IPS DF 6.9 (cell line): ENCODE data around the gene BIRC6.
"Not testable (repeated sequence)": the region's sequence is repeated elsewhere in the genome, so short reads cannot be mapped to it uniquely, and the experiment has no call there.

Source experiments
- DNase-seq: peaks from one replicate; pipeline ENCODE4 v3.0.0-alpha.2; 2013; ENCODE audit warnings: low read depth, low spot score
- H3K27ac ChIP-seq: one replicate; pipeline ENCODE4 v1.5.1; 2013; ENCODE audit warnings: low read length, control low read depth
- H3K27me3 ChIP-seq: 2 replicates; pipeline ENCODE4 v1.6.1; 2013; ENCODE audit warnings: mild to moderate bottlenecking, low read length; ENCODE audit not compliant: control insufficient read depth, insufficient read depth
- H3K36me3 ChIP-seq: 2 replicates; pipeline ENCODE4 v1.6.1; 2013; ENCODE audit warnings: low read length; ENCODE audit not compliant: control insufficient read depth, insufficient read depth
- H3K4me1 ChIP-seq: 2 replicates; pipeline ENCODE4 v1.6.1; 2013; ENCODE audit warnings: low read length; ENCODE audit not compliant: control insufficient read depth, insufficient read depth
- H3K4me3 ChIP-seq: 2 replicates; pipeline ENCODE4 v1.5.1; 2013; ENCODE audit warnings: mild to moderate bottlenecking, low read length
- H3K9me3 ChIP-seq: 2 replicates; pipeline ENCODE4 v1.6.1; 2013; ENCODE audit warnings: low read length, inconsistent platforms; ENCODE audit not compliant: control insufficient read depth, insufficient read depth
- WGBS: extraction: QIAGEN DNeasy Blood & Tissue Kit; methylation state at CpG from one replicate; pipeline ENCODE4 v1.1.7; 2013; ENCODE audit warnings: mixed read lengths, missing lambda C conversion rate; ENCODE audit not compliant: insufficient read length, insufficient coverage; 5-methylcytosine and 5-hydroxymethylcytosine counted together

BIRC6 gene

GRCh38 chr2:32357318-32358110, 691 bp downstream of the BIRC6 start:
- DNase-seq: no peak
- no peak overlapping the region for H3K27ac ChIP-seq
- H3K9me3 ChIP-seq: no peaks in the 10 kb centered on the region
- H3K4me3 ChIP-seq: peak overlapping the region; percentile 77
- no peaks in the 10 kb centered on the region for H3K27me3 ChIP-seq
- no CpG with 5 or more reads among the region's 65 CpGs for WGBS
- H3K4me1 ChIP-seq: no peaks in the 10 kb centered on the region
- H3K36me3 ChIP-seq: peaks cover 4% of the 10 kb centered on the region; the same call in 1 of the 2 replicates

- peak overlapping the region; percentile 77; the same call in 1 of the 2 replicates for H3K4me3 ChIP-seq
- no peaks in the 10 kb centered on the region for H3K4me1 ChIP-seq
- no peaks in the 10 kb centered on the region for H3K9me3 ChIP-seq
- DNase-seq: no peak
- no peak overlapping the region for H3K27ac ChIP-seq
- 100% methylated on average over 1 of the region's 16 CpGs for WGBS
- H3K27me3 ChIP-seq: no peaks in the 10 kb centered on the region
- peaks cover 4% of the 10 kb centered on the region; the same call in 1 of the 2 replicates for H3K36me3 ChIP-seq
These were observed 1.3 kb downstream of the BIRC6 start for GRCh38 chr2:32358111-32358482.

- no peak overlapping the region for H3K27ac ChIP-seq
- no peaks in the 10 kb centered on the region for H3K9me3 ChIP-seq
- H3K4me1 ChIP-seq: no peaks in the 10 kb centered on the region; the same call in 1 of the 2 replicates
- H3K4me3 ChIP-seq: no peak overlapping the region
- H3K36me3 ChIP-seq: peaks cover 4% of the 10 kb centered on the region; the same call in 1 of the 2 replicates
- WGBS: no CpG with 5 or more reads among the region's 4 CpGs
- DNase-seq: no peak
- H3K27me3 ChIP-seq: no peaks in the 10 kb centered on the region
These were observed 3.6 kb downstream of the BIRC6 start for GRCh38 chr2:32360416-32360815.

GRCh38 chr2:32362997-32363396, 6.2 kb downstream of the BIRC6 start:
- not testable (repeated sequence) for DNase-seq, H3K27ac ChIP-seq, H3K36me3 ChIP-seq, H3K27me3 ChIP-seq, H3K4me3 ChIP-seq, H3K4me1 ChIP-seq, H3K9me3 ChIP-seq
- no CpG with 5 or more reads among the region's 2 CpGs for WGBS

GRCh38 chr2:32363597-32363996, 6.8 kb downstream of the BIRC6 start:
- Histone ChIP-seq H3K4me1 (no peaks in the 10 kb centered on the region; the same call in 1 of the 2 replicates), H3K36me3 (peaks cover 4% of the 10 kb centered on the region; the same call in 1 of the 2 replicates), H3K9me3 (no peaks in the 10 kb centered on the region), H3K27me3 (no peaks in the 10 kb centered on the region), H3K4me3 (no peak overlapping the region), H3K27ac (no peak overlapping the region)
- no peak for DNase-seq
- WGBS: no CpG with 5 or more reads among the region's 2 CpGs

GRCh38 chr2:32364290-32364689, 7.5 kb downstream of the BIRC6 start:
- not testable (repeated sequence) for H3K36me3 ChIP-seq, H3K27me3 ChIP-seq, H3K9me3 ChIP-seq, H3K4me1 ChIP-seq, H3K4me3 ChIP-seq, DNase-seq, H3K27ac ChIP-seq
- WGBS: no CpG with 5 or more reads among the region's 9 CpGs

GRCh38 chr2:32365679-32366078, 8.9 kb downstream of the BIRC6 start:
- H3K4me3 ChIP-seq, H3K27me3 ChIP-seq, H3K27ac ChIP-seq, H3K36me3 ChIP-seq, H3K9me3 ChIP-seq, DNase-seq, H3K4me1 ChIP-seq: not testable (repeated sequence)
- WGBS: no CpG with 5 or more reads among the region's 3 CpGs

- H3K36me3 ChIP-seq: no peaks in the 10 kb centered on the region
- WGBS: no CpG with 5 or more reads among the region's 2 CpGs
- H3K4me3 ChIP-seq: no peak overlapping the region
- no peaks in the 10 kb centered on the region for H3K27me3 ChIP-seq
- H3K4me1 ChIP-seq: no peaks in the 10 kb centered on the region; the same call in 1 of the 2 replicates
- H3K27ac ChIP-seq: no peak overlapping the region
- no peak for DNase-seq
- H3K9me3 ChIP-seq: no peaks in the 10 kb centered on the region
These were observed 9.8 kb downstream of the BIRC6 start for GRCh38 chr2:32366595-32366994.

GRCh38 chr2:32369222-32369621, 12.4 kb downstream of the BIRC6 start:
- no peak overlapping the region for H3K27ac ChIP-seq
- no peaks in the 10 kb centered on the region for H3K27me3 ChIP-seq
- no peak overlapping the region for H3K4me3 ChIP-seq
- WGBS: no CpG with 5 or more reads among the region's 9 CpGs
- H3K36me3 ChIP-seq: no peaks in the 10 kb centered on the region
- DNase-seq: no peak
- no peaks in the 10 kb centered on the region for H3K4me1 ChIP-seq
- H3K9me3 ChIP-seq: no peaks in the 10 kb centered on the region

GRCh38 chr2:32370942-32371341, 14.1 kb downstream of the BIRC6 start:
- H3K27me3 ChIP-seq, H3K36me3 ChIP-seq, H3K9me3 ChIP-seq, H3K4me1 ChIP-seq, H3K27ac ChIP-seq, H3K4me3 ChIP-seq, DNase-seq: not testable (repeated sequence)
- no CpG with 5 or more reads among the region's 5 CpGs for WGBS
